Loucy (cell line): ENCODE measurements around the gene CA5B.

Experiments
- CTCF ChIP-seq: fragments of 200-600 bp; sonication (generic); conservative IDR thresholded peaks from 2 replicates; pipeline ENCODE4 v1.5.1; 2014; ENCODE audit warnings: mild to moderate bottlenecking, antibody characterized with exemption, low read length
- EZH2phosphoT487 ChIP-seq: fragments of 200-600 bp; IDR thresholded peaks from 2 replicates; pipeline ENCODE4 v1.6.1; 2018; ENCODE audit warnings: antibody characterized with exemption, mild to moderate bottlenecking, moderate library complexity, borderline replicate concordance

GRCh38 chrX:15694941-15695451, 43.1 kb upstream of the CA5B start:
- no peak for TF ChIP-seq CTCF
- no peak for TF ChIP-seq EZH2phosphoT487
